ENCODE measurements around the gene AKR7A2. TPM values are rescaled to one million over a fixed set of nuclear protein-coding genes. Genes with fewer than 3 reads are reported as not detected.

AKR7A2 gene
- total RNA-seq, 2 experiments from 2014 or later = 11.1 to 11.8 TPM

DNA sequence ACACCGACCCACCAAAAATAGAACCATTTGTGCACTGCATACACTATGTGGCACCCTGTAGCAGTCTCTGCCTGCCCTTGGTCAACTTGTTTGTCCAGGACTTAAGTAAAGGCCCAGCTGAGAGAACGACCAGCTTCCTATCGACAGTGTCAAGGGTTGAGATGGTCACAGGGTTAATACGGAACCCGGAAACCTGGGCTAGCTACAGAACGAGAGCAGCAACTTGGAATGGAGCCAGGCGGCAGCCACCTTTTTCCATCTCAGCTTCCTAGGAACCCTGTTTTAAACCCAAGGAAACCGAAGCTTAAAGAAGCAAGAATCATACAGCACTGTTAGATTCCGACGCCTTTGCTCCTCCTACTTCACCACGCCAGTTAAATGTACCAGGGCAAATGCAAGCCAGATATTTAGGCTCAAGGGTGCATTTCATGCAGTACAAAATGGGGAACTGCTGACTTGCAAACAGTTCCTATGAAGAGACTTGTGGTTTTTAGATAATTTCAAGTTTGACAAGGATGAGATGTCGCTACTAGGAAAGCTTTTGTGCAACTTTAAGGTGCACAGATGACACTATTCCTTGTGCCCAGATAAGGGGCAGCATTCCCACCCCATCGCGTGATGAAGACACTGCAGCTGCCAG, 35.7 kb upstream of the AKR7A2 start:
- no peak for ATAC-seq (ENCODE audit: poor library complexity)
- POLR2A ChIA-PET = interaction anchor here (0.8 kb wide), 1 partner anchor 16 kb away, joined by 3 read pairs; no protein-coding TSS in a partner anchor

DNA sequence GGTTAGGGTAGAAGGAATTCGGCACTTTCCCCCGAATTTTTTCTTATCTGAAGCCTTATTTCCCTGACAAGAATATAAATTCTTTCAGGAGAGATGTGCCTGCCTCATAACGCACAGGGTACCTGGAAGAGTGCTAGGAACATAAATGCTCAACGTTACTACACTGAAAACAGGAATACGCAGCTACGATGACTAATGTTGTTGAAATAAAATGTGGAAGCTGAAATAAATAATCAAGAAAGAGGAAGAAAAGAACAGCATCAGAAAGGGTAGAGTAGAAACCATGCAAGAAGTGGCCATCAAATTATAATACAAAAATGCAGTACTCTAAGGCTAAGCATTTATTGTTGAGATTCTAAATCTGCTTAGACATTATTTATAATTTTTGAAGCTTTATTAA, 34.1 kb upstream of the AKR7A2 start:
- POLR2A ChIA-PET = interaction anchor here (0.6 kb wide), 1 partner anchor 244 kb away, joined by 3 read pairs; no protein-coding TSS in a partner anchor
- Mint-ChIP-seq H3K27me3 (no peaks in the 10 kb centered on the region), H3K9me3 (no peaks in the 10 kb centered on the region), H3K27ac (no peak overlapping the region), H3K4me1 (ENCODE audit: low read depth) (peaks cover 6% of the 10 kb centered on the region), H3K36me3 (ENCODE audit: low read depth) (peaks cover 82% of the 10 kb centered on the region), H3K4me3 (no peak overlapping the region)
- intact Hi-C loops (cut with DNase I, micrococcal nuclease) = no loop called here
- H3K4me1 ChIP-seq (ENCODE audit: insufficient read depth, low read length) = peaks cover 8% of the 10 kb centered on the region
- peaks cover 83% of the 10 kb centered on the region for H3K36me3 ChIP-seq (ENCODE audit: insufficient read depth, low read length)
- no peaks in the 10 kb centered on the region for H3K9me3 ChIP-seq (ENCODE audit: control insufficient read depth in 1 of 2, insufficient read depth in 1 of 2, low read length in 2 of 2)
- no peak for ATAC-seq (ENCODE audit: poor library complexity)
- TF ChIP-seq, protein P1, sequence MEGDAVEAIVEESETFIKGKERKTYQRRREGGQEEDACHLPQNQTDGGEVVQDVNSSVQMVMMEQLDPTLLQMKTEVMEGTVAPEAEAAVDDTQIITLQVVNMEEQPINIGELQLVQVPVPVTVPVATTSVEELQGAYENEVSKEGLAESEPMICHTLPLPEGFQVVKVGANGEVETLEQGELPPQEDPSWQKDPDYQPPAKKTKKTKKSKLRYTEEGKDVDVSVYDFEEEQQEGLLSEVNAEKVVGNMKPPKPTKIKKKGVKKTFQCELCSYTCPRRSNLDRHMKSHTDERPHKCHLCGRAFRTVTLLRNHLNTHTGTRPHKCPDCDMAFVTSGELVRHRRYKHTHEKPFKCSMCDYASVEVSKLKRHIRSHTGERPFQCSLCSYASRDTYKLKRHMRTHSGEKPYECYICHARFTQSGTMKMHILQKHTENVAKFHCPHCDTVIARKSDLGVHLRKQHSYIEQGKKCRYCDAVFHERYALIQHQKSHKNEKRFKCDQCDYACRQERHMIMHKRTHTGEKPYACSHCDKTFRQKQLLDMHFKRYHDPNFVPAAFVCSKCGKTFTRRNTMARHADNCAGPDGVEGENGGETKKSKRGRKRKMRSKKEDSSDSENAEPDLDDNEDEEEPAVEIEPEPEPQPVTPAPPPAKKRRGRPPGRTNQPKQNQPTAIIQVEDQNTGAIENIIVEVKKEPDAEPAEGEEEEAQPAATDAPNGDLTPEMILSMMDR (IDR thresholded peaks at IDR 0.05) = no peak
- H3K27me3 ChIP-seq (ENCODE audit: control insufficient read depth in 1 of 2, insufficient read depth in 2 of 2, low read length in 2 of 2) = no peaks in the 10 kb centered on the region
- CTCF ChIA-PET = no interaction called here
- H3K4me3 ChIP-seq (ENCODE audit: low read length) = no peak overlapping the region
- H3K27ac ChIP-seq (ENCODE audit: low read depth in 1 of 2, low read length in 2 of 2) = no peak overlapping the region
- no peak for DNase-seq

More for the DNA sequence above, 35.7 kb upstream of the AKR7A2 start:
- Mint-ChIP-seq H3K27me3 (no peaks in the 10 kb centered on the region), H3K27ac (peak overlapping the region; percentile 51), H3K4me3 (no peak overlapping the region), H3K9me3 (no peaks in the 10 kb centered on the region), H3K4me1 (ENCODE audit: low read depth) (no peaks in the 10 kb centered on the region), H3K36me3 (ENCODE audit: low read depth) (peaks cover 79% of the 10 kb centered on the region)
- H3K36me3 ChIP-seq (ENCODE audit: insufficient read depth, low read length) = peaks cover 80% of the 10 kb centered on the region
- intact Hi-C loops (cut with DNase I, micrococcal nuclease) = no loop called here
- no peak overlapping the region for H3K4me3 ChIP-seq (ENCODE audit: low read length)
- no peak overlapping the region for H3K27ac ChIP-seq (ENCODE audit: low read depth in 1 of 2, low read length in 2 of 2)
- H3K27me3 ChIP-seq (ENCODE audit: control insufficient read depth in 1 of 2, insufficient read depth in 2 of 2, low read length in 2 of 2) = no peaks in the 10 kb centered on the region
- DNase-seq = no peak
- TF ChIP-seq, protein P1 (IDR thresholded peaks at IDR 0.05) = no peak
- H3K4me1 ChIP-seq (ENCODE audit: insufficient read depth, low read length) = no peaks in the 10 kb centered on the region
- CTCF ChIA-PET = interaction anchor here (1.5 kb wide), 1 partner anchor 235 kb away, joined by 4 read pairs; no protein-coding TSS in a partner anchor
- H3K9me3 ChIP-seq (ENCODE audit: control insufficient read depth in 1 of 2, insufficient read depth in 1 of 2, low read length in 2 of 2) = no peaks in the 10 kb centered on the region

DNA sequence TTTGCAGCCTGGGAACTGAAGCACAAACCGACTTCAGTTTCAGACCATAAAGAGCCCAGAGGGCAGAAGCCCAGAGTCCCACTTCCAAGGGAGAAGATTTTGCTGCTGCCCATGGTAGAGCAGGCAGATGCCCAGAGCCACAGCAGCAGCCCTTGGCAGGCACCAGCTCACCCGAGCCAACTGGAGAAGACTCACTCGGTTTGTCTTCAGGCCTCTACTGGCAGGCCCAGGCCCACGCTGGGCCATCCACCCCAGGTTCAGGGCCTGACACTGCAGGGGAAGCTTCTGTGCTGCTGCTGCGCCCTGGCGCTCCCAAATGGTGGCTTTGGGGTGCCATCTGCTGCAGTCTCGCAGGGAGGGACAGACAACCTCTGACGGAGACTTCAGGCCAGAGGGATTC, 33.4 kb upstream of the AKR7A2 start:
- TF ChIP-seq, protein P1 (IDR thresholded peaks at IDR 0.05) = no peak
- H3K4me3 Mint-ChIP-seq = no peak overlapping the region
- intact Hi-C loops (cut with DNase I, micrococcal nuclease) = loop anchor here in 1 of 2 experiments (2.0 kb wide), 1 partner anchor 237 kb away; no protein-coding TSS in a partner anchor
- H3K27me3 Mint-ChIP-seq = no peaks in the 10 kb centered on the region
- H3K27ac Mint-ChIP-seq = no peak overlapping the region
- H3K9me3 Mint-ChIP-seq = no peaks in the 10 kb centered on the region
- DNase-seq (no peak), ATAC-seq (ENCODE audit: poor library complexity) (no peak)
- Histone ChIP-seq H3K4me1 (ENCODE audit: insufficient read depth, low read length) (peaks cover 8% of the 10 kb centered on the region), H3K4me3 (ENCODE audit: low read length) (no peak overlapping the region), H3K9me3 (ENCODE audit: control insufficient read depth in 1 of 2, insufficient read depth in 1 of 2, low read length in 2 of 2) (no peaks in the 10 kb centered on the region), H3K36me3 (ENCODE audit: insufficient read depth, low read length) (peaks cover 86% of the 10 kb centered on the region), H3K27ac (ENCODE audit: low read depth in 1 of 2, low read length in 2 of 2) (no peak overlapping the region), H3K27me3 (ENCODE audit: control insufficient read depth in 1 of 2, insufficient read depth in 2 of 2, low read length in 2 of 2) (no peaks in the 10 kb centered on the region)
- ChIA-PET POLR2A (no interaction called here), CTCF (no interaction called here)
- peaks cover 6% of the 10 kb centered on the region for H3K4me1 Mint-ChIP-seq (ENCODE audit: low read depth)
- H3K36me3 Mint-ChIP-seq (ENCODE audit: low read depth) = peaks cover 84% of the 10 kb centered on the region
